PC-9 (cell line): ENCODE results near the gene REEP6.

Source experiments
- EZH2 ChIP-seq: fragments of 200-600 bp; sonication (generic); IDR thresholded peaks from 2 replicates; pipeline ENCODE4 v1.8.0; 2017; ENCODE audit warnings: antibody characterized with exemption, low read depth
- TF ChIP-seq, protein P1 (sequence below): fragments of 200-600 bp; sonication (generic); conservative IDR thresholded peaks from 2 replicates; pipeline ENCODE4 v1.6.1; 2017; ENCODE audit warnings: mixed run types, antibody characterized with exemption, mild to moderate bottlenecking, moderate library complexity

DNA sequence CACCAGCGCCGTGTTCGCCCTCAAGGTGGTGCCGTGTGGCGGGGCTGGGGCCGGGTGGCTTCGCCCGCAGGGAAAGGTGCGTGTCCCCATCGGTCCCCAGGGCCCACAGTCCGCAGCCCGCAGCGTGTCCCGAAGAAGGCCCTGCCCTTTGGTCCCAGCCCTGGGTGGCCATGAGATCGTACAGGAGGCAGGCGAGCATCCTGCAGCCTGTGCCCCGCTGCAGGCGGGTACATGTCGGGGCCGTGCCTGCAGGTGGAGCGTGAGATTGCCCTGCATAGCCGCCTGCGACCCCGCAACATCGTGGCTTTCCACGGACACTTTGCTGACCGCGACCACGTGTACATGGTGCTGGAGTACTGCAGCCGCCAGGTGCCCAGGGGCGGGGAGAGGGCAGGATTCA, 34.4 kb downstream of the REEP6 start:
- TF ChIP-seq, protein P1, sequence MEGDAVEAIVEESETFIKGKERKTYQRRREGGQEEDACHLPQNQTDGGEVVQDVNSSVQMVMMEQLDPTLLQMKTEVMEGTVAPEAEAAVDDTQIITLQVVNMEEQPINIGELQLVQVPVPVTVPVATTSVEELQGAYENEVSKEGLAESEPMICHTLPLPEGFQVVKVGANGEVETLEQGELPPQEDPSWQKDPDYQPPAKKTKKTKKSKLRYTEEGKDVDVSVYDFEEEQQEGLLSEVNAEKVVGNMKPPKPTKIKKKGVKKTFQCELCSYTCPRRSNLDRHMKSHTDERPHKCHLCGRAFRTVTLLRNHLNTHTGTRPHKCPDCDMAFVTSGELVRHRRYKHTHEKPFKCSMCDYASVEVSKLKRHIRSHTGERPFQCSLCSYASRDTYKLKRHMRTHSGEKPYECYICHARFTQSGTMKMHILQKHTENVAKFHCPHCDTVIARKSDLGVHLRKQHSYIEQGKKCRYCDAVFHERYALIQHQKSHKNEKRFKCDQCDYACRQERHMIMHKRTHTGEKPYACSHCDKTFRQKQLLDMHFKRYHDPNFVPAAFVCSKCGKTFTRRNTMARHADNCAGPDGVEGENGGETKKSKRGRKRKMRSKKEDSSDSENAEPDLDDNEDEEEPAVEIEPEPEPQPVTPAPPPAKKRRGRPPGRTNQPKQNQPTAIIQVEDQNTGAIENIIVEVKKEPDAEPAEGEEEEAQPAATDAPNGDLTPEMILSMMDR = no peak
- TF ChIP-seq EZH2 = no peak
